Body of pancreas (tissue), 4 donors: ENCODE results near the gene CBX4. TPM values are rescaled to one million over a fixed set of nuclear protein-coding genes. Genes with fewer than 3 reads are reported as not detected.

ENCODE experiments used
- ATAC-seq: fragments of 150-250 bp; one replicate; pipeline ENCODE4 v1.9.1; 2016
- DNase-seq, 4 donors: peaks; one replicate each; pipeline ENCODE4 v3.0.0-alpha.2; 2019
- H3K27ac ChIP-seq, 4 donors: fragments of 200-600 bp; sonication (generic); 1 replicate in 3 of 4; 2 replicates in 1 of 4; pipeline versions ENCODE4 v1.5.1 to v1.6.1; 2016 to 2019; ENCODE audit warnings: mild to moderate bottlenecking in 1 of 4, mixed read lengths in 1 of 4, moderate library complexity in 1 of 4
- H3K27me3 ChIP-seq, 2 donors: fragments of 200-600 bp; sonication (generic); one replicate each; pipeline ENCODE4 v1.6.0; 2016; ENCODE audit warnings: mild to moderate bottlenecking in 1 of 2
- H3K36me3 ChIP-seq, 2 donors: fragments of 200-600 bp; sonication (generic); replicated peaks in 1 of 2; 2 replicates each; pipeline ENCODE4 v1.5.1; 2016; ENCODE audit warnings: low read depth in 2 of 2; ENCODE audit not compliant: insufficient read depth in 1 of 2
- H3K4me1 ChIP-seq: fragments of 200-600 bp; sonication (generic); one replicate; pipeline ENCODE4 v1.6.0; 2016
- H3K4me3 ChIP-seq, 2 donors: fragments of 200-600 bp; sonication (generic); 1 replicate in 1 of 2; 2 replicates in 1 of 2; pipeline ENCODE4 v1.5.1; 2016 to 2019
- H3K9me3 ChIP-seq, 3 donors: fragments of 200-600 bp; sonication (generic); 1 replicate in 2 of 3; 2 replicates in 1 of 3; pipeline ENCODE4 v1.5.1; 2016
- CTCF ChIP-seq, 7 experiments: fragments of 450-650 bp in 4 of 7; fragments of 200-600 bp in 3 of 7; sonication (generic) in 3 of 7; IDR thresholded peaks; one replicate each; pipeline ENCODE4 v1.5.1; 2016 to 2019; ENCODE audit warnings: antibody characterized with exemption in 7 of 7
- POLR2A ChIP-seq, 3 donors: fragments of 450-650 bp; IDR thresholded peaks; one replicate each; pipeline ENCODE4 v1.6.1; 2016; ENCODE audit warnings: antibody characterized with exemption in 3 of 3, mild to moderate bottlenecking in 2 of 3
- WGBS, 2 donors: methylation state at CpG; one replicate each; pipeline ENCODE4 v1.1.5; 2017; 5-methylcytosine and 5-hydroxymethylcytosine counted together
- intact Hi-C: fragments of 100-400 bp; cut with DNase I; formaldehyde crosslinking; loops from one replicate; pipeline ENCODE4 v1.15.1; 2023
- total RNA-seq, 2 donors: library from RNA; depleted of rRNA; stranded (reverse); fragments of >200 nt; gene quantifications; one replicate each; pipeline ENCODE4 v1.1.0, GENCODE V29; 2016

CBX4 gene
- total RNA-seq, 2 donors from 2014 or later = 15.6 to 17.8 TPM

- WGBS, 2 donors = 2% methylated on average over 39 of the region's 89 CpGs; no CpG with 5 or more reads in 1 of the 2 donors
- peaks cover 3 to 21% of the 10 kb centered on the region in 2 donors for H3K27me3 ChIP-seq
- no peak for TF ChIP-seq CTCF (IDR thresholded peaks at IDR 0.05)
- TF ChIP-seq POLR2A (IDR thresholded peaks at IDR 0.05) = no peak
- peaks cover 53% of the 10 kb centered on the region for H3K4me1 ChIP-seq
- peak in 1 of 4 donors; percentile 33 for DNase-seq
- peak overlapping the region in 1 of 4 donors; percentile 26 for H3K27ac ChIP-seq
- ATAC-seq = no peak
- intact Hi-C loops = no loop called here
- no peaks in the 10 kb centered on the region for H3K9me3 ChIP-seq
- H3K4me3 ChIP-seq = no peak overlapping the region
- H3K36me3 ChIP-seq = no peaks in the 10 kb centered on the region
These were observed 25.7 kb downstream of the CBX4 start for GRCh38 chr17:79813297-79814126.

DNA sequence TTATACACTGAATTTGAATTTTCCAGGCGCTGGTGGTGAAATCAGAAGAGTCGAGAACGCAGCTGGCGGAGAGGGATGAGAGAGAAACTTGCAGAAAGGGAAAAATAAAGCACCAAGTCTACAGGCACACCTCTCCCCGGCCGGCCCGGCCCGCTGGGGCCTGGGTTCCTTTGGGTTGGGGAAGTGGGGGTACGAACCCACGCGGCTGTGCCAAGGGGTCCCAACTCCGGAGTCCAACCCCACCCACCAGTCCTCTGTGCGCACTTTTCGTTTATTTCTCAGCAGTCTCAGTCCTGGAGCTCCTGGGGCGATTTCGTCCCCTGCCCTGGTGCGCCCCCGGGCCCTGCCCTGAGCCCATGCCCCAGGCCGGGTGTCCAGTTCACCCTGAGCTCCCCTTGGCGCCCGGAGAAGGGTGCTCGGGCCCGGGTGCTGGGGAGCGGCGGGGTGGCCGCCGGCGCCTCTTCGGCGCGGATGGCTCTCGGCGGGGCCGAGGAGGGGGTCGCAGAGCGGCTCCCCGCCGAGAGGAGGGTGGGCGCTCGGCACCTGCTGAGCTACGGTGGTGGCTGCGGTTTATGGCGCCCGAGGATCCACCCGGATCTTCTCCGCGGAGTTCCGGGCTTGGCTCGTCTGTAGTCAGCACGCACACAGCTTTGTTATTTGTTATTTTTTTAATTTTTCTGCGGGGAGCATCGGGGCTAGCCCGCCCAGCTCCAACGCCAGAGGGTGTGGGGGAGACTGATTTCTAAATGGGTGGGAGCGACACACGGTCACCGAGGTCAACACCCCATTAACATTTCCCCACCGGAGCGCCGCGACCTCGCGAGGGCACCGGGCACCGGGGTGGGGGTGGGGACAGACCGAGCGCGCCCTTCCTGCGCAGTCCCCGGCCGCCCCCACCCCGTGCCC is 26.6 kb downstream of the CBX4 start:
- H3K27me3 ChIP-seq = peaks cover 3 to 25% of the 10 kb centered on the region in 2 donors
- no peak overlapping the region for H3K4me3 ChIP-seq
- ATAC-seq = no peak
- TF ChIP-seq CTCF (IDR thresholded peaks at IDR 0.05) (no peak), POLR2A (IDR thresholded peaks at IDR 0.05) (no peak)
- H3K27ac ChIP-seq = no peak overlapping the region
- no peaks in the 10 kb centered on the region for H3K9me3 ChIP-seq
- intact Hi-C loops = no loop called here
- no peak for DNase-seq
- H3K4me1 ChIP-seq = peaks cover 53% of the 10 kb centered on the region
- WGBS, 2 donors = 7 to 17% methylated on average over 31 to 68 of the region's 72 CpGs
- H3K36me3 ChIP-seq = no peaks in the 10 kb centered on the region

GRCh38 chr17:79811868-79812352 is 27.3 kb downstream of the CBX4 start:
- intact Hi-C loops = no loop called here
- no peak for DNase-seq
- H3K4me1 ChIP-seq = peaks cover 53% of the 10 kb centered on the region
- TF ChIP-seq POLR2A (IDR thresholded peaks at IDR 0.05) = no peak
- TF ChIP-seq CTCF (IDR thresholded peaks at IDR 0.05) = no peak
- H3K9me3 ChIP-seq = no peaks in the 10 kb centered on the region
- H3K27ac ChIP-seq = no peak overlapping the region
- ATAC-seq = no peak
- H3K27me3 ChIP-seq = peaks cover 3 to 30% of the 10 kb centered on the region in 2 donors
- 8 to 20% methylated on average over 17 to 20 of the region's 20 CpGs for WGBS, 2 donors
- H3K36me3 ChIP-seq = no peaks in the 10 kb centered on the region
- H3K4me3 ChIP-seq = no peak overlapping the region

DNA sequence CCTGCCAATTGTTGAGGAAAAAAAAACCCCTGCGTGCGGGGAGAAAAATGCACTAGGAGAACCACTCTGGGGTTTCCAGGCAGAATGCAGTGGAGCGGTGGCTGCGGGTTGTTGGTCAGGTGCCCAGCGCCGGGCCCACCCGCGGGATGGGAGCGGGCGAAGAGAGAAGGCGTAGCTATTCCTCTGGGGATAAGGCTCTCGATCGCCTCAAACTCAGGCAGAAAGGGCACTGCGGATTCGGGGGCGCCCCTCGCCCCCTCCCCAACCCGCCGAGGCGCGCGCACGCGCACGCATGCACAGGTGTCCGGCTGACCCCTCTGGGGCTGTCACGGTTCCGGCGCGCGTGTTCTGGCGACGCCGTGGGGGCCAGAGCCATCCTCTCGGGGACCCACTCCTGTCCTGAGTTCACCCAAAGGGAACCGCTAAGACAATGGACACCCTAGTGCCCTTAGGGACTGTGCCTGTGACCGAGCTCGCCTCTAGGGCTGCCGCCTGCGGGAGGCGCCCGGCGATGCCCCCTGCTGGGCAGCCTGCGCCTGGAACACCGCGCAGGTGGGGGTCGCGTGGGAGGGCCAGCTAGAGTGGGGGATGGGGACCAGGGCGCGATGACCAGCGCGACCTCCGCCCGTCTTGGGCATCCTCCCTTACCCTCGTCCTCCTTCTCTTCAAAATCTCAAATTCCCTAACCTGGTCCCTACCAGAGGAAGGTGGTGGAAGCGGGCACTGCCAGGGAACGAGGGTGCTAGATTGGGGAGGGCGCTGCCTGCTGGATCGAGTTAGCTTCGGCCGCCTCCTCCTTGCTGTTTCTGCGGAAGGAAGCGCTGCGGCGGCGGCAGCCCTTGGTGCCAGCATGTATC is 28.0 kb downstream of the CBX4 start:
- TF ChIP-seq CTCF (IDR thresholded peaks at IDR 0.05) = peak; percentile 44 to 71 (median 58)
- TF ChIP-seq POLR2A (IDR thresholded peaks at IDR 0.05) = no peak
- H3K4me3 ChIP-seq = no peak overlapping the region
- no peaks in the 10 kb centered on the region for H3K36me3 ChIP-seq
- intact Hi-C loops = no loop called here
- peaks cover 53% of the 10 kb centered on the region for H3K4me1 ChIP-seq
- DNase-seq (peak in 2 of 4 donors; percentile 43 to 55), ATAC-seq (no peak)
- peaks cover 3 to 37% of the 10 kb centered on the region in 2 donors for H3K27me3 ChIP-seq
- no peaks in the 10 kb centered on the region for H3K9me3 ChIP-seq
- WGBS, 2 donors = 2 to 3% methylated on average over 17 to 66 of the region's 66 CpGs
- H3K27ac ChIP-seq = no peak overlapping the region
